Urothelium cell line (cell line): Measurements from ENCODE around the gene TANGO6.
A peak's percentile ranks its signal among the peaks of the same experiment; 100 is the strongest.

ENCODE experiments used
- DNase-seq: peaks from one replicate; pipeline ENCODE4 v3.0.0; 2011; ENCODE audit warnings: low spot score, mixed read lengths
- FAIRE-seq: peaks from 2 replicates; lab custom pipeline; 2011; peaks lifted over from hg19 to GRCh38; lab: Jason Lieb, UNC

Gene TANGO6

DNA sequence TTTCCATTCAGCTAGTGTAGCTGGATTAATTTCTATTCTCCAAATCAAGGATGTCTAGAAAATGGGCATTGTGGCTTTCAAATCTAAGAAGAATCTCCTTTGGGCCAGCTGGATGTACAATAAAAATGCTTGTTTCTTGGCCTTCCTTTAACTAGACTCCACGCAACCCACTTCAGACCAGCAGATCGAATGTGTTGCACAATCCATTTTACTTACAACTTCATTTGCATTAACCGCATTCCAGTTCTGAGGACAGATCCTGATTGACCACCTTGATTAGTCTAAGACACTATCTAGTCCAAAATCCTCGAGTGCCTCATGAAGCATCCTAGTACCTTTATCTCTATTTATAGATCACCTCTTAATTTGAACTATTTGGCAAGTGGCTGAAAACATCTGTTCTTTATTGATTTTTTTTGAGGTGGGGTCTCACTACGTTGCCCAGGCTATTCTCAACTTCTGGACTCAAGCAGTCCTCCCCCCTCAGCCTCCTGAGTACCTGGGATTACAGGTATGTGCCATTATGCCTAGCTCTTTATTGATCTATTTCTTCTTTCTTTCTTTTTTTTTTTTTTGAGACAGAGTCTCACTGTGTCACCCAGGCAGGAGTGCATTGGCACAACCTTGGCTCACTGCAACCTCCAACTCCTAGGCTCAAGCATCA, 241.8 kb downstream of the TANGO6 start:
- no peak for FAIRE-seq
- DNase-seq = no peak

DNA sequence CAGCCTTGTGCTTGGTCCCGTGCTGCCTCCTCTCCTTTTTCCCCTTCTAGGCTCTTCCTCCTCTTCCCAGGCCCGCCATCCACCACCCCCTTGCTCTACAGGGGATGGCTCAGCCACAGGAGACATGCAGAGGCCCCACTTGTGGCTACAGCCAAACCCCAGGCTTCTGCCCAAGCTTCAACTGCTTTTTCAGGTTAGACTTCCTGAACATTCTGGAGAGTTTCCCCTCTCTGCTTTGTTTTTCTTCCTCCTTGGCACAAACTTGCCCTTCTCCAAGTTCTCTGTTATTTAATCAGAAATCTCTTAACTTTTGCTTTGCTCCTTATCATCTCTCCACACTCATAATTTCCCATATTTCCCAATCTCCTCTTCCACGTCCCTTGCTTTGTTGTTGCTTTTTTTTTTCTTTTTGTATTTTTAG, 243.8 kb downstream of the TANGO6 start:
- DNase-seq (no peak), FAIRE-seq (no peak)

DNA sequence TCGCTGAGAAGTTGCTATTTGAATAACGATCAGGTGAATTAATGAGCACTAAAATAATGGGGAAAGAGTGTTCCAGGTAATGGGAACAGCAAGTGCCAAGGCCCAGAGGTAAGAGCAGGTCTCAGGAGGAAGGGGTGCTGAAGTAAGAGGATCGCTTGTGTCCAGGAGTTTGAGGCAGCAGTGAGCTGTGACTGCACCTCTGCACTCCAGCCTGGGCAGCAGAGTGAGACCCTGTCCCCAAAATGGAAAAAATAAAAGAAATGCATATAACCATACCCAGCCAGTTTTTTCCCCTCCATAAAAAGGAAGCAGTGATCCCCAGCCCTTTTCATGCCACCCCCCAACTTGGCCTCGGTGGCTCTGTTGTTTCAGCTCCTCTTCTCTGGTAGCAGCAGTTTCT, 245.4 kb downstream of the TANGO6 start:
- DNase-seq (no peak), FAIRE-seq (no peak)

DNA sequence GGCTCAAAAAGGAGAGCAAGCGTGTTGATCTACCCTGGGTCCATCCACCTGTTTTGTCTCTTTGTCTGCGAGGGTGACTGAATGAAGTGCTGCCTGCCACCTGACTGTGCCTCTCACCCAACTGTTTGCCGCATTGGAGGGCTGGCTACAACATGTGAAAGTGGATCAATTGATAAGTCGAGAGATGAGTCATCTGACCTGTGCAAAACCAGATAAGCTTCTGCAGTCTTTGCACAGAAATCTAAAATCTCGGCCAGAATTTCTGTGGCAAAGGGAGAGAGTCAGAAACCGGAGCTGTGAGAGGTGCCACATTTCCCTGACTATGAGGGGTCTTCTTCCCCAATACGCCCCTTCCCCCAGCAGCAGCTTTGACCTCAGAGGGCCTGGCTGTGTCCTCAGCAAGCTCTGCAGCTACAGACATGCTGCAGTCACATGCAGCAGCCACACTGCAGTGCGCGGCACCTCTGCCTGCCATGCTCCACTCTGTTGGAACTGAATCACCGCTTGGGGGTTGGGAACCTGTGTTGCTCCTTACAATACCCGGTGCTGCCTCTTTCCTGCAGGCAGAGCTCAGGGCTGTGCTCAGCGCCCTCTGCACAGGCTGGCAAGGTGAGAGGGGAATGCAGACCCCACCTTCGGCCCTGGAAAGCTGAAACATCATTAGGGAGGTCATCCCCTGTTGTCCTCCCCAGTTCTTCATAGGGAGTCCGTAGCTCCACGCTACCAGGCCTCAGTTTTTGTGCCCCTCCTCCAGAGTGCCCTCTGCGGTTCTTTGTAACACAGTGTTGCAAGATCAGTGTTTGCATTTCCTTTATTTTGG, 246.0 kb downstream of the TANGO6 start:
- no peak for FAIRE-seq
- DNase-seq = no peak

DNA sequence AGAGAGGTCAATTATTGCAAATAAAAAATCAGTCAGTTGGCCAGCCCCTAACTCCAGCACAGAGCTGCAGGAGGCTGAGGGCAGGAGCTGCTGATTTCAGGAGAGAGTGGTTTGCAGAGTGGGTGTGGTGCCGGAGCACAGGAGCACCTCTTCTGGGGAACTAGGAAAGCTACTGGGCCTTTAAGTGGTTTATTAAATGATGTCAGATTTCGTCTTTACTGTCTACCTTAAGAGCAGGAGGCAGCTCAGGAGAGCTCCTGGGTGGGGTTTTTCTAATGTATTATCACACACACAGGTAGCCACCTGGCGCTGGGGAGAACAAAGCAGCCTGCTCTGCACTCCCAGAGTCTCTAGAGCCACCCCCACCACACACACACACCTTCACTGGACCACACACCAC, 250.6 kb downstream of the TANGO6 start:
- no peak for DNase-seq
- FAIRE-seq = no peak

DNA sequence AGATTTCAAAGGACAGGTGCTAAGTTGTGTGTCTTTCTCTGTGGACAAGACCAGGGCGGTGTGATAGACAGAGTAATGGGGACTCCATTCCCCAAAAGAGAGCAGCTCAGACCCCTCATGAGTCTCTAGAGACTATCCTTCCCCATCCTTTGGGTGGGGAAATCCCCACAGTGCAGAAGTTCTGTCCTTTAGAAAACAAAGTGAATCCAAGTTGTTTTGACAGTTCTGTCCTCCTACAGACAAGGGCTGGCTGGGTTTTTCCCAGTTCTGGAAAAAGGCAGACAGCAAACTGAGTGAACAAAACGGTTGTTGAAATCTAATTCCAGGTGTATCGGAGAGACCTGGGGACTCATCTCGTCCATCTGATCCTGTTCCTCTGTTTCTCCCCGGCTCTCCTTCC, 251.2 kb downstream of the TANGO6 start:
- FAIRE-seq = no peak
- DNase-seq = no peak

DNA sequence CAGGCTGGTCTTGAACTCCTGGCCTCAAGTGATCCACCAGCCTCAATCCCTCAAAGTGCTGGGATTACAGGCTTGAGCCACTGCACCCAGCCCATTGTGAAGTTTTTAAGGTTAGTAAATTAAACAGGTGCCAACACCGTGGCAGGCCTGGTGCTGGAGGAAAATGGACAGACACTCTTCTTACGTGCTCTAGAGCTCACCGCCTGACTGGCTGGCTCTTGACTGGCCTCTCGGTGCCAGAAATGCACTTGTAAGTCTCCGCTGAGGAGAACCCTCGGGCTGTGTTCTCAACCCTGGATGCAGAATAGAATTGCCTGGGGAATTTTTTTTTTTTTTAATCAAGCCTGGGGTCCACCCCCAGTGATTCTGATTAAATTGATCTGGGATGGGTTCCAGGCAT, 251.9 kb downstream of the TANGO6 start:
- no peak for DNase-seq
- FAIRE-seq = no peak

DNA sequence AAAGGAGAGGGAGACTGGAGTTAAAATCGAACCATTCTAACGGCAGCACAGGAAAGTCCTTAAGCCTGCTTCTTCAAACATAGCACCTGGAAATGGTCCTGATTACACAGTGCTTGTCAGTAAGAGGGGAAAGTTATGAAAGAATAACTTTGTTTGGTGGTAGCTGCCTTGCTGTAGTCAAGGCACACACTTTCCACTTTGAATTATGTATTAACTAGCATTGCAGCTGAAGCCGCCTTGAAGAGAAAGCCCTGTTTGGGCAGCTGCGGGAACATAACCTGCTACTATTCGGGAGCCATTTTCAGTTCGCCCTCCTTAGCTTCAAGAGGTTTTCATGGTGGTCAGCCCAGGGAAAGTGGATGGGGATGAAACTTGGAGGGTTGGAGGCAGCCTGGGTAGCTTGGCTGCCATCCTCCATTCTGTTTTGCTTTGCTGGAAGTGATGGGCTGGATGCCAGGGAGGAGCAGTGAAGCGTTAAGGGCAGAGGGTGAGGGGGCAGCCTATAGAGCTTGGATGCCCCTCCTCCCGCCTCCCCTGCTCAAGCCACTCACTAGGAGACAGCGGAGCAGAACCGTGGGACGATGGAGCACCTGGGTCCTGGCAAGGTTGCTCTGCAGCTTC, 256.9 kb downstream of the TANGO6 start:
- DNase-seq (no peak), FAIRE-seq (no peak)

DNA sequence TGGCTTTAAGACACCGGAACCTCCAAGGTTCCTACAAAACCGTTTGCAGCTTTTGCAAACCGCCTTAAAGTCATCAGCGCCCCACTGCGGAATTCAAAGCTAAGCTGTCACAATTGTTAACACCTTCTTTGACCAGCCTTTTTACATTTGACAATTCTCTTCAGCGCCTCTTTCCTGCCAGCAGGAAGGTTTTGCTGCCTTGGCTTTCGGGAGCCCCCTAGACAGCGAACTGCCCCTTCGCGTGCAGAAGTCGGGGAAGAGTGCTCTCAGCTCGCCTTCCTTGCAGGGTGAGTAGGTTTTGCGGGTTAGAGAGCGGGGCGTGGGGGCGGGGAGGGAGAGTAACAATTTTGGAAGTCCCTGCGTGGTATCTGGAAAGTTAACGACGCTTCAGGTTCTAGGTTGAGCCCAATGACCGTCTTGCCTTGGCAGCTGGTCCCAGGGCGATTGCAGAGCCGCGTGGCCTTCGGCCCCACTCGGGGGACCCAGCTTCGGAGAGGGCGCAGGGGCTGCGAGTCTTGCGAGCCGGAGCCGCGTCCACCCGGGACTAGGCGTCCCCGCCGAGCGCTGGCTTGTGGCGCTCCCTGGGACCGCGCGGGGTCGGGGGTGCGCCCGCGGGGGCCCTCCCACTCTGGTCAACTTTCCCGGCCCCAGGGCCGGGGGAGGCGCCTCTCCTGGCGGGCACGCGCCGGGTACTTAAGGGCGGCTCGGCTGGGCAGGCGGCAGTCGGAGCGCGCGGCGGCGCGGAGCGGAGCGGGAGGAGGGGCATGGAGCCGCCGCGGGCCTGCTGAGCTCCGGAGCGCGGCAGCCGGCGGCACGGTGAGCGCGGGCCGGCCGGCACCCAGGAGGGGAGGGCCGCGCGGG, 262.4 kb downstream of the TANGO6 start, which contains the start of gene HAS3:
Gene HAS3 (plus strand): TSS at position 153 of the 861 bp plus-strand sequence. CDS start 3,743 bp downstream, outside the sequence.
- peak; percentile 79 for DNase-seq

DNA sequence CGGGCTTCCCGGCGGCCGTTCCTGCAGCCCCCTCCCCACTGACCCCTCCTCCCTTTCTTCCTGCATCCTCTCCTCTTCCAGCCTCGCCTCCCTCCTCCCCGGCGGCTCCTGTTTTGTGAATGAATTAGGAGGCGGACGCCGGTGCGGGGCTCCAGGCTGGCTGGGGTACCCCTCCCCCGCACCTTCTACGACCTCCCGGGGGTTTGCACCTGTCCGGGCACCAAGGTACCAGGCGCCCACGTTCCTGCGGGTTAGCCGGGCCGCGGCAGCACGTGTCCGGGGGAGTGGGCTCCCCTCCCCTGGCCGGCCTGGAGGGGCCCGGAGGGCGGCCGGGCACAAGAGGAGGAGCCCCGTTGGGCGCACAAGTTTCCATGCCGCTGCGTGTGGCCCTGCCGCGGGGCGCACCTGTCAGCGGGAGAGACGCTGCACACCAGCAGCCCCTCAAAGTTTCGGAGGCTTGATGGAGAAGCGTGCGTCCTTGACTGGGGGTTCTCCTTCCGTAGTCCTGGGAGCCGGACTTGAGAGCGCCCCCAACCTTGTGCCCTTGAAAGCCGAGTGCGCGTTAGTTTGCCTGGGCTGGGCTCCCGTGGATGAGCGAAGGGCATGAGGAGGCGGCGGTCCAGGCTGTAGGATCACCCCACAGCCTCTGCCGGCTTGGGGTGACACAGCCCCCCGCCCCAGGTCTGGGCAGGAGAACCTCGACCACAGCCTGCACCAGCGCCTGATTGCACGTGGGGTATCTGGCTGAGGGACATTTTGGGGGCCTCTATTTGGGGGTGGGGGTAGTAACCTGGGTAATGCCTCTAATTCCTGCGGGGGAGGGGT, 263.4 kb downstream of the TANGO6 start:
- DNase-seq = no peak
- FAIRE-seq = no peak

More for the DNA sequence above, 262.4 kb downstream of the TANGO6 start, which contains the start of gene HAS3:
- peak; percentile 27 for FAIRE-seq

DNA sequence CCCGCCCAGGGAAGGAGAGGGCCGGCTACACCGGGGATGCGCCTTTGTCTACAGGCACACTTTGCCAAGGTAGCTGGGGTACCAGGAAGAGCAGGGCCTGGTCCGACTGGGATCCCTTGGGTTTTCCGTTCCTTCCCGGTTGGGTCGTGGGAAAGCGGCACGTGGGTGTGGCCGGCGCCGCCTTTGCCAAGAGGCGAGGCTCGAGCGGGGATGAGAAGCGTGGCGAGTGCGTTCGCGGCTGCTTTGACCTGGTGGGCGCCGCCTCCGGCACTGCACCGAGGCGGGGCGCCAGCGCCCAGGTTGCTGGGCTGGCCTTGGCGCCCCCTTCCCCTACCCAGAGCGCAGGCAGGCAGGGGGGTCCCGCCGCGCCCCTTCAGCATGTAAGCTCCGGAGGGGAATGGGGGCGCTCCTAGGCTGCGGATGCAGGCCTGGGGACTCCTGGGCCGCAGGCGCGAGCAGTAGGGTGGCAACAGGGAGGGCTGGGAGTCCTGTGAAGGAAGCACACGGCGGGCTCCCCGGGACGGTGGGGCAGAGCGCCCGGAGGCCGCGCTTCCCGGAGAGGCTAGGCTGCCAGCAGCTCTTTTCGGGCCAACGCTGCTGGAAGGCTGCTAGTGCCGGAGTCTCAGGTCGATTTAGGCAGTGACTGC, 264.1 kb downstream of the TANGO6 start:
- DNase-seq = no peak
- no peak for FAIRE-seq

DNA sequence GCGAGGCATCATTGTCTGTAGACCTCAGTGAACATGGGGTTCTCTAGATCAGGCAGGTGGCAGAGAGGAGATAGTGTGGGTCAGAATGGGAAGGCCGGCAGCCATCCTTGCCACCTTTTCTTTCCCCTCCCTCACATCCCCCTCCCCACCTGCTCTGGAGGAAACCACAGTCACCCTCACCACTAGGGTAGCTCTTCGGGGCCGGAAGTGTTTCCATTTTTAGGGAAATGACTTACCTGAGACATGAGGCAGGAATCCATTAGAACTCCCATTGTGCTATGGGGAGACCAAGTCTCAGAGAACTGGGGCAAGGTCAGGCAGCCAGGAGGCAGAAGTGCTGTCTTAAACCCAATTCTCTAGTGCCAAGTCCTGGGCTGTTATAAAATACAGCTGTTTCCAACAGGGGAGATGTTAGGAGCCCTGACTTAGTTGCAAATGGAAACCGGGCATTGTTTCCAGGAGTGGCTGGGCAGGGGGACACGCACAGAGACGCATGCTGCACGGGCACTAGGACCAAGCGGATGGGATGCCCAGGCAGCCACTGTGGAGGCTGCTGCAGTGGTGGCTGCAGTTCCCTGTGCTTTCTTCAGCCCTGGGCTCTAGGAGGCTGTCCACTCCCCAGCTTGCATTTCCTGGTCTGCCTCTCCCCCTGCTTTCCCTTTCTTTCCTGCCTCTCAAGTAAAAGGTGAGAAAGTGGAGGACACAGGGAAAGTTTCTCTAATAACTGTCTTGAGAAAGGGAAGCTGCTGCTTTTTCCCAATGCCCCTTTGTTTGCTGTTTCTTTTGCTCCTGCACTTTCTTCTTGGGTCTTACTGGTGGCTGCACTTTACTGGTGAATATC, 265.0 kb downstream of the TANGO6 start:
- FAIRE-seq (no peak), DNase-seq (no peak)

DNA sequence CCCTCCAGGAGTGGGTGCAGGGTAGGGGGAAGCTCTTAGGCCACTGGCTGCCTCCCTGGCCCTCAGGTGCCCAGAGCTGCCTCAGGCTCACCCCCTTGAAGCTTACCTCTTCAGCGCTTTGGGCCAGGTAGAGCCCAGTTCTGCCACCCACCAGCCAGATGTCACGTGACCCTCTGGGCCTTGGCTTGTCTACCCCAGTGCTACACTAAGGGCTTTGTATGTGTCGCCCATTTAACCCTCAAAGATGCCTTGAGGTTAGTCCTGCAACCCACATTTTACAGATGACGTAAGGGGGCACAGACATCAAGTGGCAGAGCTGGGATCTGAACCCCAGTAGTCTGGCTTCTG, 265.5 kb downstream of the TANGO6 start:
- FAIRE-seq (no peak), DNase-seq (no peak)

DNA sequence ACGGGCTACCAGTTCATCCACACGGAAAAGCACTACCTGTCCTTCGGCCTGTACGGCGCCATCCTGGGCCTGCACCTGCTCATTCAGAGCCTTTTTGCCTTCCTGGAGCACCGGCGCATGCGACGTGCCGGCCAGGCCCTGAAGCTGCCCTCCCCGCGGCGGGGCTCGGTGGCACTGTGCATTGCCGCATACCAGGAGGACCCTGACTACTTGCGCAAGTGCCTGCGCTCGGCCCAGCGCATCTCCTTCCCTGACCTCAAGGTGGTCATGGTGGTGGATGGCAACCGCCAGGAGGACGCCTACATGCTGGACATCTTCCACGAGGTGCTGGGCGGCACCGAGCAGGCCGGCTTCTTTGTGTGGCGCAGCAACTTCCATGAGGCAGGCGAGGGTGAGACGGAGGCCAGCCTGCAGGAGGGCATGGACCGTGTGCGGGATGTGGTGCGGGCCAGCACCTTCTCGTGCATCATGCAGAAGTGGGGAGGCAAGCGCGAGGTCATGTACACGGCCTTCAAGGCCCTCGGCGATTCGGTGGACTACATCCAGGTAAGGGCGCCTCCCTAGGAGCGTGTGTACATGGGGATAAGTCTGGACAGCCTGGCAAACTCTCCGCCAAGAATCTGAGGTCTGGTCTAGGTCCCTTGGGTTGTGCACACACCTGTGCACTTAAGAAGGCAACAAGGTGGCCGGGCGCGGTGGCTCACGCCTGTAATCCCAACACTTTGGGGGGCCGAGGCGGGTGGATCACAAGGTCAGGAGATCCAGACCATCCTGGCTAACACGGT, 266.3 kb downstream of the TANGO6 start:
- DNase-seq (no peak), FAIRE-seq (no peak)

DNA sequence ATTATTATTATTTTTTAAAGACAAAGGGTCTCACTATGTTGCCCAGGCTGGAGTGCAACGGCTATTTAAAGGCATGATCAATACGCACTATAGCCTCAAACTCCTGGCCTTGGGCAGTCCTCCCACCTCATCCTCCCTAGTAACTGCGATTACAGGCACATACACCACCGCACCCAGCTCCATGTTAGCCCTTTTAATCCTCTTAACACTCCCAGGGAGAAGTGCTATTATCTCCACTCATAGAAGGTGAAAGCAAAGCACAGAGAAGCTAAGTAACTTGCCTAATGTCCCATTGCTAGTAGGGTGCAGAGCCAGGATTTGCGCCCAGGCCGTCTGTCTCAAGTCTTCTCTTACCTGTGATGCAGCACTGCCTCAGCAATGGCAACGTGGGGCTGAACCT, 267.1 kb downstream of the TANGO6 start:
- DNase-seq (no peak), FAIRE-seq (no peak)

DNA sequence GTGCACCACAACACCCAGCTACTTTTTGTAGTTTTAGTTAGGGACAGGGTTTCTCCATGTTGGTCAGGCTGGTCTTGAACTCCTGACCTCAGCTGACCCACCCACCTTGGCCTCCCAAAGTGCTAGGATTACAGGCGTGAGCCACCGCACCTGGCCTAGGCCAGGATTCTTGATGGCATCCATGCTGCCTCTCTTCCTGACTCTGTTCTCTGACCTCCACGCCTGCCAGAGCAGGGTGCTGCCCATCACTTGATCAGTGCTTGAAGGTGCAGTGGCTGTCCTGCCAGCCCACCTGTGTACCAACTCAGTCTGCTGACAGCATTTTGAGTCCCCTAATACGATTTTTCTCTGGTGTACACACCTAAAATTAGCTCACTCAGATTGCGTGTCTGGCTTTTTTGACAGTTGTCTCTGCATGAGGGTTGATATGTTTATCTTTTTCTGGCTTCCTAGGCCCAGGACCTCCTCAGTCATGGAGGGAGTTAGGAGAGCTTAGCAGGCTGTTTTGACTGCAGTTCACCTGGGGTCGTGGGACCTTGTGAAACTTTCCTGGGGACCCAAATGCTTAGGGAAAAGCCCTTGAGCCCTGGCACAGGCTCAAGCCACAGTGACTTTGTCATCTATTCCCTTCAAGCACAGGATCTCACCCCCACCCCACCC, 268.0 kb downstream of the TANGO6 start:
- FAIRE-seq (no peak), DNase-seq (no peak)

DNA sequence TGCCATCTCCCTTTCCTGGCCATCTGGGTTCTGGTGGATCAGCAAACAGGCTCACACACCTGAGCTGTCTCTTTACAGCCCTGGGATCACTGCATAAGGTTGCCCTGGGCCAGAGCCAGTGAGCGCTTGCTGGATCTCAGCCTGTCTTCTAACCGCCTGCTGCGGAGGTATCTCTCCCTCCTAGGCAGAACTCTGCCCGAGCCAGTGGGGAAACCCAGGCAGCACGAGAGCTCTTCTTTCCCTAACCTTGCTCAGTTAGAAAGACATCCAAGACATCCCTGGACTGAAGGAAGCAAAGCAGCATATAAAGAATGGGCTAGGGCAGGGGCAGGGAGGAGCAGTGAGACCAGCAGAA, 268.5 kb downstream of the TANGO6 start:
- FAIRE-seq = no peak
- DNase-seq = no peak
